Peyer's patch (tissue), 4 donors: ENCODE measurements around the gene DYNLL1. TPM values are rescaled to one million over a fixed set of nuclear protein-coding genes. Genes with fewer than 3 reads are reported as not detected.

Experiments used
- DNase-seq, 3 donors: peaks; one replicate each; pipeline ENCODE4 v3.0.0-alpha.2; 2017 to 2019
- H3K27ac ChIP-seq, 4 donors: fragments of 200-600 bp; sonication (generic); one replicate each; pipeline ENCODE4 v1.5.1; 2016 to 2019
- H3K27me3 ChIP-seq, 2 donors: fragments of 200-600 bp; sonication (generic); one replicate each; pipeline ENCODE4 v1.5.1; 2019
- H3K36me3 ChIP-seq, 3 donors: fragments of 200-600 bp; sonication (generic); one replicate each; pipeline ENCODE4 v1.5.1; 2016 to 2019
- H3K4me1 ChIP-seq, 4 donors: fragments of 200-600 bp; sonication (generic); one replicate each; pipeline ENCODE4 v1.5.1; 2016 to 2019
- H3K4me3 ChIP-seq, 4 donors: fragments of 200-600 bp; sonication (generic); 1 replicate in 3 of 4; 2 replicates in 1 of 4; pipeline ENCODE4 v1.5.1; 2016 to 2019; ENCODE audit warnings: mild to moderate bottlenecking in 1 of 4
- H3K9me3 ChIP-seq, 4 donors: fragments of 200-600 bp; sonication (generic); one replicate each; pipeline ENCODE4 v1.5.1; 2016 to 2019; ENCODE audit warnings: mild to moderate bottlenecking in 1 of 4
- POLR2A ChIP-seq, 2 donors: fragments of 450-650 bp; IDR thresholded peaks; one replicate each; pipeline ENCODE4 v1.5.1; 2017; ENCODE audit warnings: antibody characterized with exemption in 2 of 2, mild to moderate bottlenecking in 2 of 2, moderate library complexity in 2 of 2
- total RNA-seq, 4 donors: library from RNA; depleted of rRNA; stranded (reverse); fragments of >200 nt; gene quantifications; one replicate each; pipeline ENCODE4 v1.1.0, GENCODE V29; 2016
- TF ChIP-seq, protein P1 (sequence below), 6 experiments: fragments of 450-650 bp in 4 of 6; fragments of 200-600 bp in 2 of 6; sonication (generic) in 1 of 6; IDR thresholded peaks; one replicate each; pipeline ENCODE4 v1.5.1; 2017 to 2019; ENCODE audit warnings: antibody characterized with exemption in 6 of 6, mild to moderate bottlenecking in 3 of 6, moderate library complexity in 1 of 6

The DYNLL1 gene
- total RNA-seq, 4 donors from 2014 or later, result 128 to 212 (median 199) TPM

DNA sequence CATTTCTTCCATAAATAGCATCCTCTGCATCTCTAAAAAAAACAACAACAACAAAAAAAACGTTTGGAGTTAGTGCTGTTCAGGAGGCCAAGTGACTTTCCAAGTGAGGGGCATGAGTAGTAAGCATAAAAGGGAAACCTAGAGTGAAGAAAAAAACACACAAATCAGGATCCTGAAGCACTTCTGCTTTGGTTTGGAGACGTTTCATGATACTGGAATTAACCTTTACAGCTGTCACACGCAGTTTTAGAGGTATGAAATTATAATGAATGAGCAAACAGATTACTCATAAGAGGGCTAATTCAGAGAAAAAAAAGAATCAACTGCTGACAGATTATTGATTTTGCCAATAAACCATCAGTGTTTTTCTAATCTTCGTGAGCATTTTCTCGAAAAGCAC, 30.2 kb upstream of the DYNLL1 start:
- Histone ChIP-seq H3K27ac (no peak overlapping the region), H3K27me3 (no peaks in the 10 kb centered on the region), H3K9me3 (no peaks in the 10 kb centered on the region), H3K4me3 (no peak overlapping the region), H3K4me1 (peaks cover 0 to 12% (median 0%) of the 10 kb centered on the region in 4 donors), H3K36me3 (peaks cover 0 to 50% (median 0%) of the 10 kb centered on the region in 3 donors)
- no peak for TF ChIP-seq POLR2A (IDR thresholded peaks at IDR 0.05)
- TF ChIP-seq, protein P1, sequence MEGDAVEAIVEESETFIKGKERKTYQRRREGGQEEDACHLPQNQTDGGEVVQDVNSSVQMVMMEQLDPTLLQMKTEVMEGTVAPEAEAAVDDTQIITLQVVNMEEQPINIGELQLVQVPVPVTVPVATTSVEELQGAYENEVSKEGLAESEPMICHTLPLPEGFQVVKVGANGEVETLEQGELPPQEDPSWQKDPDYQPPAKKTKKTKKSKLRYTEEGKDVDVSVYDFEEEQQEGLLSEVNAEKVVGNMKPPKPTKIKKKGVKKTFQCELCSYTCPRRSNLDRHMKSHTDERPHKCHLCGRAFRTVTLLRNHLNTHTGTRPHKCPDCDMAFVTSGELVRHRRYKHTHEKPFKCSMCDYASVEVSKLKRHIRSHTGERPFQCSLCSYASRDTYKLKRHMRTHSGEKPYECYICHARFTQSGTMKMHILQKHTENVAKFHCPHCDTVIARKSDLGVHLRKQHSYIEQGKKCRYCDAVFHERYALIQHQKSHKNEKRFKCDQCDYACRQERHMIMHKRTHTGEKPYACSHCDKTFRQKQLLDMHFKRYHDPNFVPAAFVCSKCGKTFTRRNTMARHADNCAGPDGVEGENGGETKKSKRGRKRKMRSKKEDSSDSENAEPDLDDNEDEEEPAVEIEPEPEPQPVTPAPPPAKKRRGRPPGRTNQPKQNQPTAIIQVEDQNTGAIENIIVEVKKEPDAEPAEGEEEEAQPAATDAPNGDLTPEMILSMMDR (IDR thresholded peaks at IDR 0.05), result no peak
- DNase-seq, result no peak

DNA sequence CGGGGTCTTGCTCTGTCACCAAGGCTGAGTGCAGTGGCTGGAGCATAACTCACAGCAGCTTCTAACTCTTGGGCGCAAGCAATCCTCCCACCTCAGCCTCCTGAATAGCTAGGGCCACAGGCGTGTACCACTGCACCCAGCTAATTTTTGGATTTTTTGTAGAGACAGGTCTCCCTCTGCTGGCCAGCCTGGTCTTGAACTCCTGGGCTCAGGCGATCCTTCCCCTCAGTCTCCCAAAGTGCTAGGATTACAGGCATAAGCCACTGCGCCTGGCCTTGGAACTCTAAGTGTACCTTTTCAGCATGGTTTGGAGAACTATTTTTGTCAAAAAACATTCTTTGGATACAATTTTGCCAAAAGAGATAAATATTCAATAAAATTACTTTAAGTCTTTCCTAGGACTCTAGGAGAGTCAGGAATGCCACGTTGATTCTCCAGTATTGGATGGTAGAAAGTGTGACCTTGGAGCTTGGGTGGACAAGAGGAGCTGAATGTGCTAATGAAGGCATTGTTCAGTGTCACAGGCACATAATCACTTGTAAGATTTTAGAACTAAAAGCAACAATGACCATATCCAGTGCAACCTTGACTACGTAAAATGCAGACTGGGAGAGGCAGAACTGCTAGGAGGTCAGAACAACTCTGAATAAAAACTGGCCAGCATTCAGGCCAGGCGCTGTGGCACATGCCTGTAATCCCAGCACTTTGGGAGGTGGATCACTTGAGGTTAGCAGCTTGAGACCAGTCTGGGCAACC, 29.2 kb upstream of the DYNLL1 start:
- Histone ChIP-seq H3K4me1 (peaks cover 0 to 17% (median 0%) of the 10 kb centered on the region in 4 donors), H3K27ac (no peak overlapping the region), H3K9me3 (no peaks in the 10 kb centered on the region), H3K27me3 (no peaks in the 10 kb centered on the region), H3K4me3 (no peak overlapping the region), H3K36me3 (peaks cover 0 to 41% (median 0%) of the 10 kb centered on the region in 3 donors)
- TF ChIP-seq, protein P1 (IDR thresholded peaks at IDR 0.05), result peak in 5 of 6 experiments; percentile 14 to 38 (median 34)
- TF ChIP-seq POLR2A (IDR thresholded peaks at IDR 0.05), result no peak
- DNase-seq, result peak in 2 of 3 donors; percentile 24 to 57

DNA sequence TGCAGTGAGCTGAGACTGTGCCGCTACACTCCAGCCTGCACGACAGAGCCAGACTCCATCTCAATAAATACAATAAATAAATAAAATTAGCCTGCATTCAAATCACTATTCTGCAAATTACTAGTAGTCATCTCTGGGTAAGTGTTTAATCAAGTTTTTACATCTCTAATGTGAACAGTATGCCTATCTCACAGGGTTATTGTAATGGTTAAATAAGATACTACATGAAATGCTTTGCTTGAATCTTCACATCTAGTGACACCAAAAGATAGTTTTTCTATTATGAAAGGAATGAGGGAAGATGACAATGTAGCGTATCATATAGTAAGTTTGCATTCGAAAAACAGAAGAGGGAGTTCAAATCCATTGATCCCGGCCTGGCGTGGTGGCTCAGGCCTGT, 28.5 kb upstream of the DYNLL1 start:
- TF ChIP-seq, protein P1 (IDR thresholded peaks at IDR 0.05), result no peak
- TF ChIP-seq POLR2A (IDR thresholded peaks at IDR 0.05), result no peak
- no peak for DNase-seq
- H3K27me3 ChIP-seq, result no peaks in the 10 kb centered on the region
- no peak overlapping the region for H3K4me3 ChIP-seq
- H3K36me3 ChIP-seq, result peaks cover 0 to 34% (median 0%) of the 10 kb centered on the region in 3 donors
- no peak overlapping the region for H3K27ac ChIP-seq
- peaks cover 0 to 17% (median 0%) of the 10 kb centered on the region in 4 donors for H3K4me1 ChIP-seq
- H3K9me3 ChIP-seq, result no peaks in the 10 kb centered on the region

DNA sequence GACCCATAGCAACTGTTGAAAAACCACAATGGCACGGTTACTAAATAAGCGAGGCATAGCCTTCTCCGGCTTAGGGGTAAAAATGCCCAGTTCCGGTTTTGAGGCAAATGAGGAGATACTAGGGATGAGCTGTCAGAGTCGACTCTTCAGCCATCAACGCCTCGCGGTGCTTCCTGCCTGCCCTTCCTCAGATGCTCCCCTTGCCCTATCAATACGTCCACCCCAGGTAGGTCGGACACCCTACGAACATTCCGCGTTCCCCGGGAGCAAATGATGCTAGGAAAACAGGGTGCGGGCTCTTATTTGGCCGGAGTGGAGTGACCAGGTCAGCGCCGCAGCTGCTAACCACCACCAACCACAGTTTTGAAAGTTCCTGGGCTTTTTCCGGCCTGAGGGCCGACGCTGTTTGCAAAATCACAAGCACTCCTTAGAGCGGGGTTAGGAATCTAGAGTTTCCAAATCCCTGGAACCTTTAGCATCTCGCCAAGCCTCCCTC, 27.5 kb upstream of the DYNLL1 start:
- Histone ChIP-seq H3K4me3 (peak overlapping the region; percentile 92 to 94 (median 94)), H3K4me1 (peaks cover 0 to 17% (median 0%) of the 10 kb centered on the region in 4 donors), H3K9me3 (no peaks in the 10 kb centered on the region), H3K36me3 (peaks cover 0 to 24% (median 0%) of the 10 kb centered on the region in 3 donors), H3K27me3 (no peaks in the 10 kb centered on the region), H3K27ac (peak overlapping the region; percentile 93 to 96 (median 94))
- DNase-seq, result peak; percentile 42 to 53 (median 53)
- TF ChIP-seq POLR2A (IDR thresholded peaks at IDR 0.05), result no peak
- TF ChIP-seq, protein P1 (IDR thresholded peaks at IDR 0.05), result no peak

DNA sequence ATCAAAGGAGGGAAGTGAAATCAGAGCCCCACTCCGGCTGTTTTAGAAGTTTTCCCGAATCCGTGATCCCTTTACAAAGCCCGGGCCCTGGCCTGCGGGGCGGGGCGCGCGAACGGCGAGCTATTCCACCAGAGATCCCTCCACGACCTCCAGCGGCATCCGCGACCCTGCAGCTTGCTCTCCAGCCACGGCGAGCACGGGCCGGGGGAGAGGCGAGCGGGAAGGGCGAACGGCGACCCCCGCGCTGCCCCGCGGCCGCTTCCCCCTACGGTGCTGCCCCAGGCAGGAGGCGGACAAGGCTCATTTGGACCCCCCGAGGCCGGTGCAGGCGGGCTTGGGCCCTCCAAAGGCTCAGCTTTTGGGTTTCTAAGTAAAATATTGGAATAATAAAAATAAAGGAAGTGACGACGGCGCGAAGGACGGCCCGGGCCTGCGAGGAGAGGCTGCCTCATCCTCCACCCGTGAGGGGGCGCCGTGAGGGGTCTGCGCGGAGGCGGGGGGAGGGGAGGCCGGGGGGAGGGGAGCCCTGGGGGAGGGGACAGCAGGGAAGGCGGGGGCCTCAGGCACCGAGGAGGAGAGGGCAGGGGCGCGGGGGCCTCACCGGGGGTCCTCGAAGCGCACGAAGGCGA, 27.0 kb upstream of the DYNLL1 start:
- TF ChIP-seq, protein P1 (IDR thresholded peaks at IDR 0.05), result no peak
- peaks cover 0 to 17% (median 0%) of the 10 kb centered on the region in 4 donors for H3K4me1 ChIP-seq
- no peaks in the 10 kb centered on the region for H3K9me3 ChIP-seq
- peak; percentile 56 to 71 (median 58) for DNase-seq
- H3K27me3 ChIP-seq, result no peaks in the 10 kb centered on the region
- H3K27ac ChIP-seq, result peak overlapping the region; percentile 93 to 96 (median 94)
- peak overlapping the region; percentile 92 to 94 (median 94) for H3K4me3 ChIP-seq
- peaks cover 0 to 19% (median 0%) of the 10 kb centered on the region in 3 donors for H3K36me3 ChIP-seq
